ENCODE measurements around the gene SIK2.

The SIK2 gene

DNA sequence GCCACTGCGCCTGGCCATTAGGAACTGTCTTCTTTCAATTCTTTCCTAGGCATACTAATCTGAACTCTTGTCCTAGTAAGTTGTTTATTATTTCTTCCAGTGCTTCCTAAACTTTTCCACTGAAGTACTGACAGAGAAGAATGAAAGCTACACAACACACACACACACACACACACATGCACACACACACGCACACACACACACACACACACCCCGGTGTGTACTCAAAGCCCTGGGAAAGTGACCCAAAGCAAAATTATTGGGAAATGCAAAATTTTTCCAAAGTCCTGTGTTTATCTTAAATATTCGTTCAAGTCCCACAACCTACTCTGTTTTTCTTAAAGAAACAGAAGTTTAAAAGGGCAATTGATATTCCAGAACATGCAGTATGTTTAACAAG lies 19.4 kb upstream of the SIK2 start:
- DNase-seq: no peak

DNA sequence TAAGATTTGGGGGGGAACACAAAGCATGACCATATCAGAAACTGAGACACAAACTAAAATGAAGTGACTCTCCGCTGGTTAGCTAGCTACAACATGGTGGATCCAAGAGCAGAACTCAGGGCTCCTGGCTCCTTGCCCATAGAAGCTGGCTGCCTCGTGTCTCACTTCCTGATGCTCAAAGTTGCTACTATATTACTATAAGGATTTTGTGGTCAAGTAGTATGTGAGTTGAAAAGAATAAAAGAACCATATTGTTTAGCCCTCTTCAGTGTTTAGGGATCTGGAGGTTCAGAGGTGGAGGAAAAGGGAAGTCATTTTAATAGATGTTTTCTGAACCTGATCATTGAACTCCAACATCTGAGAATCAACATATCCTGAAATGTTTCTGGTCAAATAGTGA lies 16.9 kb upstream of the SIK2 start:
- DNase-seq: peak; percentile 91

DNA sequence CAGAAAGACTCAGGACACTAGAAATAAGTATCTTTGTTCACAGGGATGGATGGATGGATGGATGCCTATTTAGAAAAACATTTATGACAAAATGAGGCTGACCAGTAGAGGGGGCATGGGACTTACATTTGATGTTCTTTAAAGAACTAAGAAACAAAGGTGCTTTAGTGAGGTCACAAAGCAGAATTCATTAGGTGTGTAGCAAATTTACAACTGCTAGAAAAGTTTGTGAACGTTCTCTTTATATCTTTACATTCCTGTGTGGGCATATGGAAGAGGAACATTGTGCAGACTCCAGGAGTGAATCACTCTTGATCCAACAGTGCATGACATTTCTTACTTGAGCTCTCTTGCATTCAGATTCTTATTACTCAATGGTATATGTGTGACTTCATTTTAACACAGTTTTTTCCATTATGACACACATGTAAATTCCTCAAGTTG lies 15.8 kb upstream of the SIK2 start:
- peak; percentile 56 for DNase-seq

DNA sequence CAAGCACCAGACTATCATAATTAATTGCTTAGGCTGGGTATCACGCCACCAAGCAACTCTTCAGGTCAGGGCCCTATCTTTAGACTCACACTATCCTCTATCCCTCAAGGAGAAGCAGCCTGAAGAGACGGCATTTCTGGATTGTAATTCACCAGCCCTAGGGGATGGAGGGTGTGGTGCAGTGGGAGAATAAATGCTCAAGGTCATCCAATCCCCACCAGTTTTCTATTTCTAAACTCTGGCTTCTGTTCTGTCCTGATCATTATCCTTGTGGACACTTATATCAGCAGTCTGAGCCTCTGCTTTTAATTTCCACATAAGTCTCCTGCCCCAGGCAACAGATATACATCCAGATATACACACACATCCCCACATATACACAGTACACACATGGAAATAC lies 13.1 kb upstream of the SIK2 start:
- no peak for DNase-seq

DNA sequence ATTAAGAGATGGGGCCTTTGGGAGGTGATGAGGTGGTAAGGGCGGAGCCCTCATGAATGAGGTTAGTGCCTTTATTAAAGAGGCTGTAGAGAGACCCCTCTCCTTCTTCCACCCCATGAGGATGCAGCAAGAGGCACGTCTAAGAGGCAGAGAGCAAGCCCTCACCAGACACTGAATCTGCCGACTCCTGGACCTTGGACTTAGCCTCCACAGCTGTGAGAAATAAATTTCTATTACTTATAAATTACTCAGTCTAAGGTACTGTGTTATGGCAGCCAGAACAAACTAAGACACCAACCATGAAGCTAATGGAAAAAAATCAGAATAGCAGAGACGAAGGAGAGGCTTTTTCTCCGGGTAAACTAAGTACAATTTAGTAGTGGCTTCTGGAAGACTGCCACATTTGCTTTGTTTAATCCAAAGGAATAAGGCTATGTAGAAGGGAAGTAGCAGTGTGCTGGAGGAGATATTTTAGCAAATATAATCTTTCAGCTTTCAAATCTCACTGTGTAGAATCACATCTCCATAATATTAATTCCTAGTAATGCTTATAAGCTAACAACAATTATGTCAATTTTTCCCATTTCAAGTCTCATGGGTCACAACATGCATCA lies 12.3 kb upstream of the SIK2 start:
- DNase-seq: no peak

DNA sequence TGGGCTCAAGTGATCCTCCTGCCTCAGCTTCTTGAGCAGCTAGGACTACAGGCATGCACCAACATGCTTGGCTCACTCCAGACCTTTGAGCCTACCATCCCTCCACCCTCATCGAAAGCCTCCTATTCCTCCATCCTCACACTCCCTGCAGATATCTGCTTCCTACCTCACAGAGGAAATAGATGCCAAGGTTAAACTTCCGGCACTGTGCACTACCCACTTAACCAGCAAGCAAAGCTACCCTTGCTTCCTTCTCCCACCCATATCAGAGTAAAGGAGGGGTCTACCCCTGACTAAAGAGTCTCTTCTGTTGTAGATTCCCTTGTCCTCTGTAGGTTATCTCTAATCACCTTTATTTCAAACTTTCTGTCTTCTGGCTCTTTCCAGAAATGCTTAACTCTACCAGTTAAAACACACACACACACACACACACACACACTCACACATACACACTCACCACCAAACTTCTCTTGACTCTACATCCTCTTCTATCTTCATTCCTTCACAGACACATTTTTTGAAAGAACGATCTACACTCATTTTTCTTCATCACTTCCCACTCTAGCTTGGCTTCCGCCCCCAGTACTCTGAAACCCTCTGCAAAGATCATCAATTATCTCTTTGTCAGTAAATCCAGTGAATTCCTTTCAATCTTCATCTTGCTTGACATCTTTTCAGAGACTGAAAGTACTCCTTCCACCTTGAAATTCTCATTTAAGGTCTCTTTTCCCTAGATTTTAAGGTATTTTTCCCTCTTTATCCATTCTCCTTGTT lies 10.9 kb upstream of the SIK2 start:
- no peak for DNase-seq

DNA sequence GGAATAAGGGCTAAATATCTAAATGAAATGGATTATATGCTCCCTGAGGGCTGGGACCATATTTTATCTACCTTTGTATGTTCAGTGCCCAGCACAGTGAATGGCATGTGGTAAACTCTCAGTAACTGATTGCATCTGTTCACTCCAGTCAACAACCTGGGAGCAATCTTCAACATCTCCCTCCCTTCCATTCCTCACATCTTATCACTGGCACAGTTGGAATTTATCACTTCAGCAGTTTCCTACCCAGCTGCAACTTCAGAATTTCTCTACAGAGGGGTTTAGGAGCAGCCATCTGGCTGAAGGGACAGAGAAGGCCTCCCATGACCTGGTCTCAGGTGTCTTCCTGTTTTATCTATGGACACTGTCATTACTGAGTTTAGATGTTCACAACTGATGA lies 9.8 kb upstream of the SIK2 start:
- no peak for DNase-seq

DNA sequence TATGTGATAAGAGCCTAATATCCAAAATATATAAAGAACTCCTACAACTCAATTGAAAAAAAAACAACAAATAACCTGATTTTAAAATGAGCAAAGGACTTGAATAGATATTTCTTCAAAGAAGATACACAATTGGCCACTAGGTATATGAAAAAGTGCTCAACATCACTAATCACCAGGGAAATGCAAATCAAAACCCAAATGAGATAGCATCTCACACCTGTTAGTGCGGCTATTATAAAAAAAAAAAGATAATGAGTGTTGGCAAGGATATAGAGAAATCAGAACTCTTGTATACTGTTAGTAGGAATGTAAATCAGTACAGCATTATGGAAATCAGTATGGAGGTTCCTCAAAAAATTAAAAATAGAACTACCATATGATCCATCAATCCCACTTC lies 5.9 kb upstream of the SIK2 start:
- DNase-seq: no peak

DNA sequence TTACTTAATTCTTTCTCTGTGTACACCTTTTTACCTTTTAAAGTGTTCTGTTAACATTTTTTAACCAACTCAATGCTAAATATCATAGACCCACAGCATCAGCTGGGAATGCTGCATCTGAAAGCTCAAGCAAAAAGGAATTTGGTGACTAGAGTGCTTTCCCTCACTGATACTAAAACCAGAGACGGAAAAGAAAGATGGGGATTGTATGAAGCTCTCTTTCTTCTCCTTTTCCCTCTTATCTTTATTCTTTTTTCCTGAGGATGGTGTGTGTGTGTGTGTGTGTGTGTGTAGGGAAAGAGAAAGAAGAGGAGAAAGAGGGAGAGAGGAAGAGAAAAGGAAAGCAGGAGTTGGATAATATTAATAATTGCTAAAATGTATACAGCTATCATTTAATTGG lies 4.1 kb upstream of the SIK2 start:
- no peak for DNase-seq

DNA sequence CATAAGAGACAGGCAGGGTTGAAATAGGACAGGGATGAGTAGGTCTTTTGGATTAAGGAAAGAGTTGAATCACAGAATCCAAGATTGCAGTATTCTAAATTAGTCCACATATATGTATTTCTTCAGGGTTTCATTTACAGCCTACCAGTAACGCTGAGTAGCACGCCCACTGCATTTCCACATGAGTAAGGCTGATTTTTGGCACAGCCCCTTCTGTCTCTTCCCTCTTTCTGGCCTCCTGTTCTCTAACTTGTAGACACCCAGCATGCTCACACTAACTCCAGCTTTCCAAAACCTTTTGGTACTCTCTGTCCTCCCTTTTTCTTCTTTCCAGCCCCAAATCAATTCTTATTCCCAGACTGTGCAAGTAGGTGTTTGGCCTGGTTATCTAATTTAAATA lies 3.7 kb upstream of the SIK2 start:
- DNase-seq: peak; percentile 65

DNA sequence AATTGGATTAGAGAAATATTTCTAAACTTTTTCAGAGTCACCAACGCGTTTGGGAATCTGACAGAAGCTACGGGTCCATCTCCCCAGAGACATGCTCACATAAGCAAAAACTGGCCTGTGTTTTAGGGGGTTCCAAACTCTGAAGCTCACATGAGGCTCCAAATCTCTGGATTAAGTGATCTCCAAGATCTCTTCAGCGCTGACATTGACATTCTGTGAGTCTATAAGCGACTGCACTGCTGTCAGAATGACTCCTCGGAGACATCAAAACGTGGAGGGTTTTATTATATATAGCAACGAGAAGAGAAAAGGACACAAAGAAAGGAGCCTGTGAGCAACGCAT lies 642 bp upstream of the SIK2 start:
- DNase-seq: no peak

DNA sequence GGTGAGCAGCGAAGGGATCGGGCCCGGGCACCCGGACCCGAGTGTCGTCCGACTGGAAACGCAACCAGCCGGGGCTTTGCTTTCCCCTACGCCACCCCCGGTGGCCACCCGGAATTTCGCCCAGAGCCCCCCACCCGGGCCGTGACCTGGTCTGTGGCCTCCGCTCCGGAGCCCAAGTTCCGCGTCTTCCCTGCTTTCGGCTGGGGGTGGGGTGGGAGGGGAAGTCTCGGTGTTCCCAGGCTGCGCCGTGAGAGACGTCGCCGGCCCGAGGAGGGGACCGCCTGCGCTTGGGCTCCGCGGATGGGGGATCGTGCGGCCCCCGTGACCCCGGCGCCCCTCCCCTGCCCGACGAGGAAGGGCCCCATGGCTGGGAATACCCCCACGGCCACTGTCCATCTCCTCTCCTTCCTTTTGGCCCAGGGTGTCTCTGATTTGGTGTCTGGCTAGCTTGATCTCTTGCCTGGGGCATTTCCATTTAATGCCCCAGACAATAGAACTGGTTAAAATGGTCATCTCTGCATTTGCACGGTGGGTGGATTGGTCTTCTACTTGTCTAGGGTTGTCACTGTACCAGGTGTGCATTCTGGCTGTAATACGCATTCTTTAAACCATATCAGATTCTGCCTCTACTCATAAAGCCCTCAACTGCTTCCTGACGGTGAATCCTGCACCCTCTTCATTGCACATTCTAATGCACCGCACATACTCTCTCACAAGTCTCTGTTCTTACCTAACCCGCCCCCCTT lies 789 bp downstream of the SIK2 start:
- peak; percentile 35 for DNase-seq

DNA sequence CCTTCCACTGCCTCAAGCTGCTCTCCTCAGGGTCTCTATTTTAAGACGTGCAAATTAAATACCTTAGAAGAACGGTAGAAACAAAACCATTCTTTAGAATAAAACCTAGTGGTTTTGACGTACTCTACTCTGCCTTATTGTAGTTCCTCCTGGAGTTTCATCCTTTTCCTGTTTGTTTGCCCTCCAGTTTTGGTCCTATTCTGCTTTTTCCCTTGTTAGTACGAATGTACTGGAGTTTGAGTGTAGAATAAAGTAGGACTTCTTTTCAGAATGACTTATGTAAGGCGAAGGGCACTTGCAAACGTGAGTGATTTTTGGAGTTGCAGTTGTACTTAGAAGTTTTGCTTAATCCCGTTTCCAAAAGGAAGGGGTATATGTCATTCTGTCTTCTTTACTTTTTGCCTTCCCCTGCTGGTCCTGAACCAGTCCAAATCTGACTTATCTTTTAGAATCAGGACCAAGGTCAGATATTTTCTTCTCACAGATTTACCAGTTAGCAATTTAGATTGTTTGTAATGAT lies 1.4 kb downstream of the SIK2 start:
- no peak for DNase-seq

DNA sequence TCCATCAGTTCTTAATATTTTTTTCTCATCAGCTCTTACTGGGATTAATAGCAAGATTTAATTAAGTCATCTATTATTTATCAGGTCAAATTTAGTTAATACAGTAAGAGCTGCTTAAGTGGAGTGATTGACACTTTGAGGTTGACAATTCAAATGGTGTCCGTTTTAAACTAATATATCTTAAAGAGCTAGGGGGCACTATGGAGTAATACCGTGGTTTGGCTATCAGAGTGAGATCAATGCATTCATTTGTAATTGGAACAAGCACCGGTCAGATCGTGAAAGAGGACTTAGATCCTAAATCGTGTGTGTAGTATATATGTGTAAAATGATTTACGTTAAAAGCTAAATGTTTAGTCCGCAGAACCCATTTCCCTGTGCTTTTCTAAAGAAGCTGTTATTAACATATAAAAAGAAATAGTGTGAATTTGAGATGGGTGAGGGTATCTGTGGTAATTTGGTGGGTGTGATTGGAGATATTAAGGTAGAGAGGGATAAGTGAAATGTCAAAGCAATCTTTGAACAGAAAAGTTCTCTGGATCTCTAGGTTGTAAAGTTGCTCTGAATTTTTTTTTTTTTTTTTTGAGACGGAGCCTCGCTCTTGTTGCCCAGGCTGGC lies 2.3 kb downstream of the SIK2 start:
- peak; percentile 44 for DNase-seq

DNA sequence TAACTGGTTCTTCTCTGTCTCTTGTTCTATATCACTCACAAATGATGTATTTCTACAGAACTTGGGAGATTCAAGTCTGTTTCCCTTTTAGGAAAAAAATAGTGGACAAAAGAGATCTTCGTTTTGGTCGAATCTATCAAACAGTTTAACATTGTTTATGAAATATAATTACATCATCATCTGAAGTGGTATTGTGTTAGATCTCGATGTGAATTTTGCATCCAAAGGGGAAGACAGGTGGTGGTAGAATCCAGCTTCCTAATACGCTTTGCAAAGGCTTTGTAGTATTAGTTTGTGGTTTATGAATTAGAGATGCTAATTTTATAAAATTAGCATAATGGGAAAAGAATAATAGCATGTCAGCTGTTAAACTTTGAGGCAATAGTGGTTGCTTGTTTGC lies 3.4 kb downstream of the SIK2 start:
- no peak for DNase-seq

DNA sequence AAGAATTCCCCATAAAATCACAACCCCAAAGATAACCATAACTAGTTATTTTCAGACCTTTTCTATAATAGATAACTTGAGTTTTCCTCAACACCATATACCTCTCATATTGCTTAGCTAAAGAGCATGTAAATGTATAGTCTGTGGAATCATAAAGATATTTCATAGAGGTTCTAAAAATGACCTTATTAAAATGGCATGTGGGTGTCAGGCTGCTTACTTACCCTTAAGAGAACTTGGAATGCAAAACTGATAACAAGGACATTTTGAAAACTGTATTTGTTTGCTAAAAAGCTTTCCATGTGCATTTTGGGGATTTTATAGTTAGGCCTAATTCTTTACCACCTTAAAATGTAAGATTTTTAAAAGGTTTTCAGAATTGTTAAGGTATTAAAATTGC lies 4.7 kb downstream of the SIK2 start:
- peak; percentile 25 for DNase-seq

DNA sequence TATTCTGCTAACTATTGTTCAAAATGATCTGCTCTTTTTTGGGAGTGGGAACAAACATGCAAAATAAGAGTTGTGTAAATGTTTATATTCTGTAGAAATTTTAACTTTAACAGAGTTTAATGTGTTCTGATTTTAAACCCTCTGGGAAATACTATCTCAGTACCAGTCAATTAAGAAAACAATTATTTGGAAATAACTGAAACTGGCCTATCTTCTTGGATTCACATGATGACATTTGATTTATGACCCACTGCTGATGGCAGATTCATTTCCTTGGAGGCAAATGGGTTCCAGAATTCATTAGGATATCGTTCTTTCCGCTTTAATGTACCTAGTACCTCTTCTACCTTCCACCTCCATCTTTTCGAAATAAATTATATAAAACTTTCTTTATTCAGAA lies 5.5 kb downstream of the SIK2 start:
- no peak for DNase-seq

DNA sequence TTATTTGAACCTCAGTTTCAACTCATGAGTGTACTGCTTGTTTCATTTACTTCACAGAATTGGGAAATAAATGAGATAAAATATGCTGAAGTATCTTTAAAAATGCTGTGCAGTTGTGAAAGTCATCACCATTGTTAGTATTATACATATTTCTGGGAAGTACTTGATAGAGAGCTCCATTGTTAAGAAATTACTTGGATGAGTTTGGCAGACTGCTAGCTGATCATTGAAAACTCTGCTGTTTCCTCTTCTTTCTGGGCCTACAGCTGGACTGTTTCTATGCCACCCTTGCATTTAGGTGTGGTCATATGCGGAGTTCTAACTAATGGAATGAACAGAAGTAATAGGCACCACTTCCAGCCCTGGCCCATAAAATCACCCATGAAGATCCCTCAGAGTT lies 10.0 kb downstream of the SIK2 start:
- no peak for DNase-seq

DNA sequence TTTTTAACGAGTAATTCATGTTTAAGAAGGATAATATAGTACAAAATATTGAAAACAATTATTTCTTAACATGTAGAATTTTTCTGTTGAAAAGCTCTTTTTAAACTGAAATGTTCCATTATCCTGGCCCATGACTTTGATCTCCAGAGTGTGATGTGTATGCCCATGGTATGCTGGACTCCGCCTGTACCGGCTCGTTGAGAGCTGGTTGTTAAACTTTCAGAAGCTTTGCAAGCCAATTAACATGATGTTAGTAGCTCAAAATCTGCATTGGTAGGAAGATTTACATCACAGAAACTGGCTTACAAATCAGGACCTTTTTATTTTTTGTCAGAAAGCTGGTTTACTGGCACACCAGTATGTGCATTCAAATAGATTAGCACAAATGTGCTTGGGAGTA lies 15.0 kb downstream of the SIK2 start:
- no peak for DNase-seq

DNA sequence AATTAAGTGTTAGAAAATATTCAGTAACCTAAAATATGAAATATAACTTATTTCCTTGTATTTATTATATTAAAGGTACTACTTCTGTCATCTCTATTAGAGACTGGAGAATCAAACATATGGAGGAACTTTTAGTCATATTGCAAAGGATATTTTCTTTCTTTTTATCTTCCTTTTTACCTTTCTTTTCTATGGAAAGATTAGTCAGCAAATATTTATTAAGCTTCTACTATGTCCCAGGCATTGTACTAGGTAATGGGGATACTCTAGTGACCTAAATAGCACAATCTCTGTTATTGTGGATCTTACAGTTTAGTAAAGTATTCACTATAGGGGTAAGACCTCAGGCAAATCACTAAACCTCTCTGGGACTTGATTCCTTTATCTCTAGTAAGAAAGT lies 18.3 kb downstream of the SIK2 start:
- DNase-seq: no peak

DNA sequence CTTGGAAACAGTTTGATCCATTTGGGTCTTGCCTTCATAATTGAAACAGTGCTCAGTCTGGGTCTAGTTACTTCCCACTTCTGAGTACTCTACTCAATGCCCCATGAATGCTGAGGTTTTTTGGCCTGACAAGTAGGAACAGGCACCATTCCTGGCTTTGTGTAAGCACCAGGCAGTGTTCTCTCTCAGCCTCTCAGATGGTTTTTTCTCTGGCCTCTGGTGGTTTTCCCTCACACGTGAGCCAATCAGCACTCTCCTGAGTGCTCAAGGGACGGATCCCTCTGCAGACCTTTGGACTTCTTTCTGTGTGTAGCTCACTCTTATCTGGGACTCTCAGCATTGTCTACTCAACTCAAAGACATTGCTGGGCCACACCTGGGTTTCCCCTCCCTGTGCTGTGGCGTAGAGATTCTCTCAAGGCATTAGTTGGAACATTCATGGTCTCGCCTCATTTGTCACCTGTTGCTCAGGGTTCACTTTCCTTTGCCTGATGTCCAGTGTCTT lies 21.3 kb downstream of the SIK2 start:
- no peak for DNase-seq

DNA sequence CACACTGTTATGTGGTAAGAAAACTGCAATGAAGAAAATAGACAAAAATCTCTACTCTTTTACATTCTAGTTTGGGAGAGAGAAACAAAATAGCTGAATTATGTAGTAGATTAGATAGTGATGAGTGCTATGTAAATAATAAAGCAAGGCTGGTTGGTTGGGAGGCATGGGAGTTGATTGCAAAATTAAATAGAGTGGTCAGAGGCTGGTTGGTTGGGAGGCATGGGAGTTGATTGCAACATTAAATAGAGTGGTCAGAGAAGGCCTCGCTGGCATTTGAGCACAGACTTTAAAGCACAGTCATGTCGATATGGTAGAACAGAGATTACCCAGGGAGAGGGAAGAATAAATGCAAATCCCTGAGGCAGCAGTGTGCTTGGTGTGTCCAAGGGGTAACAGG lies 22.4 kb downstream of the SIK2 start:
- no peak for DNase-seq

DNA sequence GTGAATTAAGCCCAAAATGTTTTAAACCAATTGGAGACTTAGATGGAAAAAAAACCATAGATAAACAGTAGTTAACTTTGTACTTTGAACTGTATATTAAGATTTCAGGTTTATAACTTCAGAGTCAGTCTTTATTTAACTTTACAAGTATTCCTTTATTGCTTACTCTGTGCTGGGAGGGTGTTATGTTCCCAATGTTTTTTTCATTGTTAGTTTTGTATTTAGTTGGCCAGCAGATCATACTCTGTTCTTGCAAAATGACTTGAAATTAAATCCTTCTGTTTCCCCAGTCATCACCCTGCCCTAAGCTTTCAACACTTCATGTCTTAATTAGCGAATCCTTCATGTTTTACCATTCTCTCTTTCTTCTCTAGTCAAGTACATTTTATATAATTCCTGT lies 25.3 kb downstream of the SIK2 start:
- no peak for DNase-seq

DNA sequence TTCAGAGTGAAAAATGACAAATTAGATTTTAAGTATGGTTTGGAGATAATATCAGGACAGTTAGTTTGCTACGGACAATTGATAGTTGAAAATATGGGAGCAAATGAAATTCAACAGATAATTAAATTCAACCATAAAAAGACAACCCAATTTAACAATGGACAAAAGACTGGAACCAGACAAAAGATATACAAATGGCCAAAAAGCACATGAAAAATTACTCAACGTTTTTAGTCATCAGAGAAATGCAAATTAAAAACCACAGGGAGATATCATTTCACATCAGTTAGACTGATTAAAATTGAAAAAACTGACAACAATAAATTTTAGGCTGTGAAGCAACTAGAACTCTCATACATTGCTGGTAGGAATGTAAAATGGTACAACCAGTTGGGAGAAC lies 27.2 kb downstream of the SIK2 start:
- DNase-seq: no peak

All from fibroblast of skin of right biceps (primary cell).